Measurements from ENCODE around the gene PRICKLE2.

The PRICKLE2 gene

GRCh38 chr3:64213224-64213878, 11.9 kb downstream of the PRICKLE2 start:
- DNase-seq (ENCODE audit: low spot score in 2 of 2) (no peak), ATAC-seq (replicated peaks; ENCODE audit: extremely low read depth, poor library complexity, severe bottlenecking) (no peak)
- Mint-ChIP-seq H3K4me1 (no peaks in the 10 kb centered on the region), H3K9me3 (no peaks in the 10 kb centered on the region), H3K27ac (ENCODE audit: low read depth) (no peak overlapping the region), H3K36me3 (ENCODE audit: insufficient read depth) (no peaks in the 10 kb centered on the region), H3K4me3 (no peak overlapping the region), H3K27me3 (no peaks in the 10 kb centered on the region)

DNA sequence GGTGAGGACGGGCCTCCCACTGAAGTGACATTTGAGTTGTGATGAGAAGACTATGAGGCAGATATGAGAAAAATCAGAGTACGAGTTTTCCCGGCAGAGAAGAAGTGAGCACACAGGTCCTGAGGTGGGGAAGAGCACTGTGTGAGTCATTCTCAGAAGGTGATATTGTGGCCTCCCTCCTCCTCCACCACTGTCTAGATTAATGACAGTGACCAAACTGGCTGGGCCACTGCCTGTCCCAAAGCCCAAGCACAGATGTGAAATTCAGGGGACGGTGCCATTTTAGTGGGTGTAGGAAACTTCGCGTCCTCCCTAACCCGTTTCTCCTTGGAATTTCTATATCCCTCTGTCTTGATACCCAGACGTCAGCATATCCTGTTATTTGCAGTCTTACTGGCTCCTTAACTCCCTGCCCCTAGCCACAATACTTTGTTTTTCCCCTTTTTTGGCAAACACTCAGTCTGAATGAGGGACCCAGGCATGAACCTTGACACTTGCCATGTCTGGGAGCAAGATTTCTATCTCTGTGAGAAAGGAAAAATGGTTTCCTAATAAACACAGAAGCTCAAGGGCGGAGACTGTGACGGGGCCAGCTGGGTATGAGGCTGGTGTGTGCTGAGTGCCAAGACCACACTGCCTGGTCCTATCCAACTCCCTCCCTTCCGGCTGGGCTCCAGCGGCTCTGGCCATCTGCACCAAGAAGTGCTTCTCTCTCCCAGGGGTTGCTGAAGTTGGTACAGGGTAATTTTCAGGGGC, 15.2 kb downstream of the PRICKLE2 start:
- Mint-ChIP-seq H3K9me3 (no peaks in the 10 kb centered on the region), H3K27ac (ENCODE audit: low read depth) (no peak overlapping the region), H3K36me3 (ENCODE audit: insufficient read depth) (no peaks in the 10 kb centered on the region), H3K4me1 (no peaks in the 10 kb centered on the region), H3K4me3 (no peak overlapping the region), H3K27me3 (no peaks in the 10 kb centered on the region)
- DNase-seq (ENCODE audit: low spot score in 2 of 2), result no peak
- no peak for ATAC-seq (replicated peaks; ENCODE audit: extremely low read depth, poor library complexity, severe bottlenecking)

GRCh38 chr3:64207289-64208080, 17.8 kb downstream of the PRICKLE2 start:
- DNase-seq (ENCODE audit: low spot score in 2 of 2) (no peak), ATAC-seq (replicated peaks; ENCODE audit: extremely low read depth, poor library complexity, severe bottlenecking) (no peak)
- Mint-ChIP-seq H3K4me3 (no peak overlapping the region), H3K27ac (ENCODE audit: low read depth) (no peak overlapping the region), H3K27me3 (peaks cover 15% of the 10 kb centered on the region), H3K9me3 (peaks cover 6% of the 10 kb centered on the region), H3K4me1 (no peaks in the 10 kb centered on the region), H3K36me3 (ENCODE audit: insufficient read depth) (no peaks in the 10 kb centered on the region)

GRCh38 chr3:64203969-64204908, 21.0 kb downstream of the PRICKLE2 start:
- DNase-seq (ENCODE audit: low spot score in 2 of 2) (no peak), ATAC-seq (replicated peaks; ENCODE audit: extremely low read depth, poor library complexity, severe bottlenecking) (no peak)
- Mint-ChIP-seq H3K36me3 (ENCODE audit: insufficient read depth) (no peaks in the 10 kb centered on the region), H3K27me3 (peaks cover 15% of the 10 kb centered on the region), H3K4me1 (no peaks in the 10 kb centered on the region), H3K9me3 (peaks cover 6% of the 10 kb centered on the region), H3K27ac (ENCODE audit: low read depth) (no peak overlapping the region), H3K4me3 (no peak overlapping the region)

DNA sequence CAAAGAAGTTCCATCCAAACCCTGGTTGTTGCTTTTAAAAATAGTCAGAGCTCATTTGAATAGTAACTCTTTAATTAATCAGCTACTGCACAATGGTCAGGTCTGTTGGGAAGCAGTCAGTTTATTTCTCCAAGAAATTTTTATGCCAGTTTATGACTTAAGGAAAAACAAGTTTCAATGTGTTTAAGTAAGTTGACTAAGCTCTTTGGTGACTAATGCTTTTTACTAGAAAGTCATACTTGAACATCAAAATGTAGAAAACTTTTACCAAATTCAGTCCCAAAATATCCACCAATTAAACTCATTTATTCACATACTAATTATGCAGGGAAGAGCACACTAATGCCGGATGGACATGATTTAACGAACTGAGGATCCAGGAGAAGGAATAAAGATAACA, 22.1 kb downstream of the PRICKLE2 start:
- Mint-ChIP-seq H3K4me3 (no peak overlapping the region), H3K36me3 (ENCODE audit: insufficient read depth) (no peaks in the 10 kb centered on the region), H3K4me1 (no peaks in the 10 kb centered on the region), H3K27me3 (peaks cover 15% of the 10 kb centered on the region), H3K9me3 (peaks cover 6% of the 10 kb centered on the region), H3K27ac (ENCODE audit: low read depth) (no peak overlapping the region)
- ATAC-seq (replicated peaks; ENCODE audit: extremely low read depth, poor library complexity, severe bottlenecking), result no peak
- no peak for DNase-seq (ENCODE audit: low spot score in 2 of 2)

GRCh38 chr3:64199932-64200331, 25.3 kb downstream of the PRICKLE2 start:
- Mint-ChIP-seq H3K9me3 (peaks cover 6% of the 10 kb centered on the region), H3K27me3 (peaks cover 15% of the 10 kb centered on the region), H3K27ac (ENCODE audit: low read depth) (no peak overlapping the region), H3K4me1 (no peaks in the 10 kb centered on the region), H3K4me3 (no peak overlapping the region), H3K36me3 (ENCODE audit: insufficient read depth) (no peaks in the 10 kb centered on the region)
- ATAC-seq (replicated peaks; ENCODE audit: extremely low read depth, poor library complexity, severe bottlenecking) (no peak), DNase-seq (ENCODE audit: low spot score in 2 of 2) (no peak)

GRCh38 chr3:64196236-64196929, 28.9 kb downstream of the PRICKLE2 start:
- DNase-seq (ENCODE audit: low spot score in 2 of 2) (no peak), ATAC-seq (replicated peaks; ENCODE audit: extremely low read depth, poor library complexity, severe bottlenecking) (no peak)
- H3K4me3 Mint-ChIP-seq, result no peak overlapping the region
- no peak overlapping the region for H3K27ac Mint-ChIP-seq (ENCODE audit: low read depth)
- no peaks in the 10 kb centered on the region for H3K36me3 Mint-ChIP-seq (ENCODE audit: insufficient read depth)
- H3K27me3 Mint-ChIP-seq, result no peaks in the 10 kb centered on the region
- no peaks in the 10 kb centered on the region for H3K4me1 Mint-ChIP-seq
- peaks cover 7% of the 10 kb centered on the region for H3K9me3 Mint-ChIP-seq

GRCh38 chr3:64195789-64196188, 29.5 kb downstream of the PRICKLE2 start:
- DNase-seq (ENCODE audit: low spot score in 2 of 2), result no peak
- Mint-ChIP-seq H3K27me3 (no peaks in the 10 kb centered on the region), H3K27ac (ENCODE audit: low read depth) (no peak overlapping the region), H3K9me3 (peaks cover 10% of the 10 kb centered on the region), H3K36me3 (ENCODE audit: insufficient read depth) (no peaks in the 10 kb centered on the region), H3K4me1 (no peaks in the 10 kb centered on the region), H3K4me3 (no peak overlapping the region)
- ATAC-seq (replicated peaks; ENCODE audit: extremely low read depth, poor library complexity, severe bottlenecking), result no peak

GRCh38 chr3:64191822-64192221, 33.4 kb downstream of the PRICKLE2 start:
- no peak for DNase-seq (ENCODE audit: low spot score in 2 of 2)
- Mint-ChIP-seq H3K27ac (ENCODE audit: low read depth) (no peak overlapping the region), H3K4me3 (no peak overlapping the region), H3K4me1 (no peaks in the 10 kb centered on the region), H3K27me3 (no peaks in the 10 kb centered on the region), H3K9me3 (peaks cover 10% of the 10 kb centered on the region), H3K36me3 (ENCODE audit: insufficient read depth) (no peaks in the 10 kb centered on the region)
- no peak for ATAC-seq (replicated peaks; ENCODE audit: extremely low read depth, poor library complexity, severe bottlenecking)

DNA sequence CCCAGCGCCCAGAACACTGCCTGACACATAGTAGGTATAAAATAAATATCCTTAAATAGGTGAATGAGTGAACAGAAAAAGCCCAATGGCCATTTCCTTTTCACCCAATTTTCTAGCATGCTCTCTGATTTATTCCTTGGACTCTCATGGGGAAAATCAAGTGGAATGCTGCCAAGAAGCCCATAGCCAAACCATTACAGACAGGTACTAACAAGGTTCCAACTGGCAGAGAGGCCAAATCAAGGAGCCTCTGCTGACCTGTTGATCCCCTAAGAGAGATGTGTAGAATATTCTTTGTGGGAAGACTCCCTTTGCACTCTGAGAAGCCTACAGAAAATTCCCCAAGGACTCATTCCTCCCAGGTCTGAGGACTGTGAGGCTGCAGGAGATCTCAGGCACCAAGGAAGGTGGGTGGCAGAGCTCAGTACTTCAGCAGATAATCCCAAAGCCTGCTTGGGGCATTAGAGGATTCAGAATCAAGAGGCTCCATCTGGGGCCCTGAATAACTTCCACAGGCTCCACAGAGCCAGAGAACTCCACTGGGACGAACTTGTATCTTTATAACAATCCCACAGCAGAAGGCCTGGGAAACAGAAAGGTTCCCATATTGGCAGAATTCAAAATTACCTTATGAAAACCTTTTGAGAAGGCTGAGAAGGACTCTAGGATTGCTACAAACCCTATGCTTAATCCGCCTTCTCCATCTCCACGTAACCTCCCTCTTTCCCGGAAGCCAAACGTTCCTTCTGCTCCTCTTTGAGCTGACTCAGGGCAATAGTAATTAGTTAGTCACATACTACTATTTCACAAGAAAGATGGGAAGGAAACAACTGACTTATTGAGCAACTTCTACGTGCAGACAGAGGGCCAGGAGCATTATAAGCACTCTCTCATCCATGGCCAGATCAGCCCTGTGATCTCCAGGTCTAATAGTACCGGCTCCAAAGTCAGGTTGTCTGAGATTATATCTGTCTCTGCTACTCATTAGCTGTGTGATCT, 34.5 kb downstream of the PRICKLE2 start:
- Mint-ChIP-seq H3K36me3 (ENCODE audit: insufficient read depth) (no peaks in the 10 kb centered on the region), H3K27me3 (no peaks in the 10 kb centered on the region), H3K4me1 (no peaks in the 10 kb centered on the region), H3K27ac (ENCODE audit: low read depth) (no peak overlapping the region), H3K9me3 (peaks cover 10% of the 10 kb centered on the region), H3K4me3 (no peak overlapping the region)
- DNase-seq (ENCODE audit: low spot score in 2 of 2) (no peak), ATAC-seq (replicated peaks; ENCODE audit: extremely low read depth, poor library complexity, severe bottlenecking) (no peak)
